ENCODE results near the gene STAG1.
"Not testable (repeated sequence)": the region's sequence is repeated elsewhere in the genome, so short reads cannot be mapped to it uniquely, and the experiment has no call there.

Gene STAG1

DNA sequence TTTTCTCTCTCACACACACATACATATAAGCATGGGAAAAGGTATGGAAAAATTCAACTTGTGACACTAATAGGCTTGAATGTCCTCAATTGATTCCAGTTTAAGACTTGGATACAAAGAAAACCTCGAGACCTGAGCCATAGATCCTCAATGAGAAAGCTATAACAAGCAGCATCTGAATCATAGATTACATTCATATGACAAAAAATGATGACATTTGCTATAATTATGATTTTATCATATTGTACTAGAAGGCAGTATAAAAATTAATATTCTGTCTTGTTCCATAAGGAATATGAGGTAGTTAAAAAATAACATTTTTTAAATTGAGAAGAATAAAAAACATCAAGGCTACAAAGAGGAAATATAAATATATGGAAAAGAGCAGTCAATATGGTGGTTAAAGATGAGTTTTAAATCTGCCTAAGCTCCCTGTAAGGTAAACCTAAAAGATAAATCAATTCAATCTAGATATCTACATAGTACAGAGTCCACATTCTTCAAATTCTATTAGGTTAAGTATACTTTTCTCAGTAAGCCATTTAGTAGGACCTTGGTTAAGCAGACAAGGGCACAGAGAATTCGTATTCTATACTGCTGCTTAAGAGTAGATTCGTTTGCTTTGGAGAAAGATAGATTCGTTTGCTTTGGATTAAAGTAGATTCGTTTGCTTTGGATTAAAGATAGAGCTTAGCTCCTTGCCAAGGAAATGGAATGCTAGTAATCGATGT lies 175.7 kb downstream of the STAG1 start:
- DNase-seq, result no peak

DNA sequence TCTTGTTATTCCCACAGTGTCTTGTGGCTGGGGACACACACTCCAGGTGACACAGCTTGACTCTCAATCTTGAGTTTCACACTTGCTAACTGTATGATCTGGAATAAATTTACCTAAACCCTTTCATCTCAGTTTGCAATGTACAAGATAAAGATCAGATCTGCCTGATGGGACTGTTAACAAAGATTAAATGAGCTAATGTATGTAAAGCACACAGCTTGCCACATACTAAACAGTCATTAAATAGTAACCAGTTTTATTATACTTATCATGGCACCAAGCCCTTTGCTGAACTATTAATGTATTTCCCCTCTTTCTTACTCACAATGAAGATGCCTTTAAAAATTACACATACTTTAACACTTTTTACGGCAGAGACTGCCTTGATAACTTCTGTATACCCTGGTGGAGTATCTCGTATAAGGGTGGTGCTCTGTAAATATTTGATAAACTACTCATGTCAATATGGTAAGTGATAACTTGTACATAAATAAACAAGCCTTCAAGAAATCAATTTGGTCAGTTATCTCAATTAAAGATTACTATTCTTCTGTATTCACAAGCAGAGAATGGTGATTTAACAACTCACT lies 184.5 kb downstream of the STAG1 start:
- DNase-seq, result no peak

DNA sequence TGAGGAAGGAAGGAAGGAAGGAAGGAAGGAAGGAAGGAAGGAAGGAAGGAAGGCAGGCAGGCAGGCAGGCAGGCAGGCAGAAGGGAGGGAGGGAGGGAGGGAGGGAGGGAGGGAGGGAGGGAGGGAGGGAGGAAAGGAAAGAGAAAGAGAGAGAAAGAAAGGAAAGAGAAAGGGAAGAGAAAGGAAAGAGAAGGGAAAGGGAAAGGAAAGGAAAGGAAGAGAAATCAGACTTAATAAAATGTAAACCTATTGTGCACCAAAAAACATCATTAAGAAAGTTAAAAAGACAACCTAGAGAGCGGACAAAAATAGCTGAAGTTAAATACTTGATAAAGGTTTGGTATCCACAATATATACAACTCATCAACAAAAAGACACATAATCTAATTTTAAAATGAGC lies 187.2 kb downstream of the STAG1 start:
- not testable (repeated sequence) for DNase-seq

DNA sequence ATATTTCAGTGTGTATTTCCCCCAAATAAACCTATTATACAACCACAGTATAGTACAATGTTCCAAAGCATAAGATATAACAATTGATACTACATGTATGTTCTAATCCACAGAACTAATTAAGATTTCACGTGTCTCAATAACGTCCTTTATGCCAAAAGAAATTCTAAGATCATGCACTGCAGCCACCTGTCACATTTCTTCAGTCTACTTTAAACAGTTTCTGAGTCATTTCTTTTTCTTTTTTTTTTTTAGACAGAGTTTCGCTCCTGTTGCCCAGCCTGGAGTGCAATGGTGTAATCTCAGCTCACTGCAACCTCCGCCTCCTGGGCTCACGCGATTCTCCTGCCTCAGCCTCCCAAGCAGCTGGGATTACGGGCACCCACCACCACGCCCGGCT lies 190.2 kb downstream of the STAG1 start:
- DNase-seq, result no peak

DNA sequence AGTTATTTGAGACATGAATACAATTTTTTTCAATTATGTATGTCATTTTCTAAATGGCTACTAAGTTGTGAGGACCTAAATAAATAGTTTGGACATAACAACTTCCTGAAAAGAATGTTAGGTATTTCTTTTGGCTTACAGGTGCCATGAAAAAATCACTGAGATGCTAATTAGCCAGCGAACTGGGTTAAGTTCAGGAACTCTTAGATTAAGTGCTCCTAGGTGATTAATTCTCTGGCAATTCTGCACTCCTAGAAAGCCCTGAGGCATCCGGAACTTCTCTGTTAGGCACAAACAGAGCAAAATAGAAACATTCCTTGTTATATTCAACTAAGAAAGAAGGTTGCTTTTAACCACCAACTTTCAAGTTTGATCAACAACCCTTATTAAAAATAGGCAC lies 192.3 kb downstream of the STAG1 start:
- no peak for DNase-seq

DNA sequence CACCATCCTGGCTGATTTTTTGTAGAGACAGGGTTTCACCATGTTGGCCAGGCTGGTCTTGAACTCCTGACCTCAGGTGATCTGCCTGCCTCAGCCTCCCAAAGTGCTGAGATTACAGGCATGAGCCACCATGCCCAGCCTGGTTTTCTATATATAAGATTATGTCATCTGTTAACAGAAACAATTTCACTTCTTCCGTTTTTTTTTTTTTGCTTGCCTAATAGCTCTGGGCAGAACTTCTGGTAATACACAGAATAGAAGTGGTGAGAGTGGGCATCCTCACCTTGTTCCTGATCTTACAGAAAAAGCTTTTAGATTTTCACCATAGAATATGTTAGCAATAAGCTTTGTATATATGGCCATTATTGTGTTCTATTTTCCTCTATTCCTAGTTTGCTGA lies 202.7 kb downstream of the STAG1 start:
- DNase-seq, result not testable (repeated sequence)

GRCh38 chr3:136547293-136547692 lies 204.9 kb downstream of the STAG1 start:
- DNase-seq, result peak; percentile 21

- no peak for DNase-seq
These were observed 205.5 kb downstream of the STAG1 start for GRCh38 chr3:136546720-136547119.

DNA sequence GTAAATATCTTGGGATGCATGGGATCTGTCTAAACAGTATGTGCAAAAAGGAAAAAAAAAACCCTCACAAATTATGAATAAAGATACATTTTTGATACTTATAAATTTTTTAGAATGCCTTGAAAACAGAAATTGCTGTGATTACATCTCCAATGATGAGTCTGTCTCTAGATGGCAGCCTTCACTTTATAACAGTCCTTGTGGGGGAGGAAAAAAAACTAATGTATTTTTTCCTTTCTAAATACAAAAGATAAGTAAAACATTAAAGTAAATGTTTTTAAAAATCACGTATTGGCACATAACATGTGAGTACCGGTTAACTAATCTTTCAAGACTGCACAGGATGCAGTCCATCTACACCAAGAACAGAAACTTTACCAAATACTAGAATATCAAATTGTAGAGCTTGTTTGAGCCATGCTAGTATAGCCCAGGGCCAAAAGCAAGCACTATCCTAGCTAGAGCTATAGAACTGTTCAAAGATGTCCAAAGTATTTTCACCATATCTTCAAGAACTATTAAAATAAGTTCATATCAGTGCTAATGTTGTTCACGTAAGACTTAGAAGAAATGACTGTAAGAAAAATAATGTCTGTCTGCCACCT lies 206.4 kb downstream of the STAG1 start:
- peak; percentile 18 for DNase-seq

DNA sequence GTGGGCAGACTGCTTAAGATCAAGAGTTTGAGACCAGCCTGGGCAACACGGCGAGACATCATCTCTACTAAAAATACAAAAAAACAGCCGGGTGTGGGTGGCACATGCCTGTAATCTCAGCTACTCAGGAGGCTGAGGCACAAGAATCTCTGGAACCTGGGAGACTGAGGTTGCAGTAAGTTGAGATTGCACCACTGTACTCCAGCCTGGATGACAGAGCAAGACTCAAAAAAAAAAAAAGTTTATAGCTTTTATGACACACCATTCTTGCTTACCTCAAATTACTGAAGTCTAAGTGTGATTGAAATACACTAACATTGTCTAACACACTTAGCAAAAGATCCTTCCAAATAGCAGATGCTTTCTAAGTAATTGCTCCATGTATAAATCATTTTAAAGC lies 207.6 kb downstream of the STAG1 start:
- DNase-seq, result no peak

GRCh38 chr3:136543385-136543784 lies 208.8 kb downstream of the STAG1 start:
- no peak for DNase-seq

GRCh38 chr3:136535906-136536305 lies 216.3 kb downstream of the STAG1 start:
- no peak for DNase-seq

GRCh38 chr3:136532766-136533165 lies 219.4 kb downstream of the STAG1 start:
- DNase-seq, result no peak

- no peak for DNase-seq
These were observed 234.1 kb downstream of the STAG1 start for GRCh38 chr3:136518102-136518501.

- no peak for DNase-seq
These were observed 235.5 kb downstream of the STAG1 start for GRCh38 chr3:136516656-136517055.

DNA sequence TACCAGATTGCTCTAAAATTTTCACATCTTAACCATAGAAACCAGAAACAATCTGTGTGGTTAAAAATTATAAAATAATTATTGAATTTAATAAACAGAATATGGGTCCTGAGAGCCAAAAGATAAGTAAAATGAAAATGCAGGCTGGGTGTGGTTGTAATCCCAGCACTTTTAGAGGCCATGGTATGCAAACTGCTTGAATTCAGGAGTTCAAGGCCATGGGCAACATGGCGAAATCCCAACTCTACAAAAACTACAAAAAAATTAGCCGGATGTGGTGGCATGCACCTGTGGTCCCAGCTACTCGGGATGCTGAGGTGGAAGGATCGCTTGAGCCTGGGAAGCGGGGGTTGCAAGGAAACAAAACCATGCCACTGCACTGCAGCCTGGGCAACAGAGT lies 236.1 kb downstream of the STAG1 start:
- no peak for DNase-seq

DNA sequence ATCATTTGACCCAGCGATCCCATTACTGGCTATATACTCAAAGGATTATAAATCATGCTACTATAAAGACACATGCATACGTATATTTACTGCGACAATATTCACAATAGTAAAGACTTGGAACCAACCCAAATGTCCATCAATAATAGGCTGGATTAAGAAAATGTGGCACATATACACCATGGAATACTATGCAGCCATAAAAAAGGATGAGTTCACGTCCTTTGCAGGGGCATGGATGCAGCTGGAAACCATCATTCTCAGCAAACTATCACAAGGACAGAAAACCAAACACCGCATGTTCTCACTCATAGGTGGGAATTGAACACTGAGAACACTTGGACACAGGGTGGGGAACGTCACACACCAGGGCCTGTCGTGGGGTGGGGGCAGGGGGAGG lies 237.6 kb downstream of the STAG1 start:
- not testable (repeated sequence) for DNase-seq

DNA sequence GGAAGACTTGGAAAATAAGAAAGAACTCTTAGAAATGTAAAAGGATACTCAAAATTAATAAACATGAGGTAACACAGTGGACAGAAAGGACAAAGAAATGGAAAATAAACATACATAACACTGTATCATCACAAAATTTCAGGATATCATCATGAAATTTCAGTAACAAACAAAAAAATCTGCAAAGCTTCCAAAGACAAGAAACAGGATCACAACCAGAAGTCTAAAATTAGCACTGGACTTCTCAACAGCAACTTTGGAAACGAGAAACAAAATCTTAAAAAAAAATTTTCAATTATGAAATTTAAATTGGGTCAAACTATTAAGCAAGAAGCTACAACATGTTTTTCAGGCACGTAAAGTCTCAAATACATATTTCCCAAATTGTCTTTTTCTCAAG lies 238.8 kb downstream of the STAG1 start:
- DNase-seq, result no peak

DNA sequence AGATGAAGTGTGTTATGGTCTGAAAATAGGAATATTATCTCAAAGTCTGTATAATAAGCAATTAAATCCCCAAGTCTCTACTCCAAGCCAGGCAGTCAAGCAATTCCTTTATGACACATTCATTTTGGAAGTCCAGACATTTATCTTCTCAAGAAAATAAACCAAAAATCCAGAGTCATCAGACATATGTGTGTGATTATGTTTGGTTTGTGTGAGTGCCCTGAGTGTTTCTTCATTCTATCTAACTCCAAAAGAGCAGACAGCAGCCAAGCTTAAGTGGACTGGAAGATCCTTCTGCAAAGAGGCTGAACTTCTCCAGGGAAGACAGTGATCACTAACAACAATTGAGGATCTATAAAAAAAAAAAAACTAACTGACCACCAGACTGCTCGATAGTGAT lies 239.8 kb downstream of the STAG1 start:
- DNase-seq, result no peak

DNA sequence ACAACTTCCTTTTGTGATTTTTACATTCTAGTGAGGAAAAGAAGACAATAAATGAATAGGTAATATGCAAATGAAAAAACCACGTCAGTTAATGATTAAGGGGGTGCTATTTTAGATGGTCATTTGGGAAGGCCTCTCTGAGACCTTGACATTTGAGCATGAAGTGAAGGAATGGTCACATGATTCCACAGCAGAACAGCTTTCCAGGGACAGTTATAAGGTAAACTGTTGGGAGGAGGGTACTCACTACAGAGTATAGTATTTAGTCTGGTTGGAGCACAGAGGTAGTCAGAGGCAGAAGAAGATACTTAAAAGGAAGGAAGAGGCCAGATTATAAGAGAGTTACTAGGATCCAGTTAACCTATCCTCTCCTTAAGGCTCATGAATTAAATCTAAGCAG lies 246.5 kb downstream of the STAG1 start:
- no peak for DNase-seq

GRCh38 chr3:136503056-136503455 lies 249.1 kb downstream of the STAG1 start:
- DNase-seq, result no peak

DNA sequence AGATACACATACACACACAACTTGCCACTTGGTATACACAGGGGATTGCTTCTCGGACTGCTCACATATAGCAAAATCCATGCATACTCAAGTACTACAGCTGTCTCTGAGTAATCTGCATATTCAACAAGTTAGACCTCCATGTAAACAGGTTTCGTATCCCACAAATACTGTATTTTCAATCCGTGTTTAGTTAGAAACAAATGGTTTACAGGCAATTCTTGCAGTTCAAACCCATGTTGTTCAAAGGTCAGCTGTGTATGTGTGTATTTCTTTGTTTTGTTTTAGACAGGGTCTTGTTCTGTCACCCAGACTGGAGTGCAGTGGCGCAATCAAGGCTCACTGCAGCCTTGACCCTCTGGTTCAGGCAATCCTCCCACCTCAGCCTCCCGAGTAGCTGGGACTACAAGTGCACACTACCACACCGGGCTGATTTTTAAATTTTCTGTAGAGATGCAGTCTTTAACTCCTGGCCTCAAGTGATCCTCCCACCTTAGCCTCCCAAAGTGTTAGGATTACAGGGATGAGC lies 253.2 kb downstream of the STAG1 start:
- no peak for DNase-seq

GRCh38 chr3:136495213-136495612 lies 257.0 kb downstream of the STAG1 start:
- DNase-seq, result no peak
